DND-41 (cell line): ENCODE results near the gene CACNA1A.
"Not testable (repeated sequence)": the region's sequence is repeated elsewhere in the genome, so short reads cannot be mapped to it uniquely, and the experiment has no call there.

ENCODE experiments used
- ATAC-seq: fragments of 200-7000 bp; cut with Tn5 transposase; 3 replicates; pipeline ENCODE4 v1.9.1; 2021; ENCODE audit warnings: low read depth; ENCODE audit not compliant: insufficient read depth
- DNase-seq: peaks from one replicate; pipeline ENCODE4 v3.0.0-alpha.2; 2020
- H2AFZ ChIP-seq: 2 replicates; pipeline ENCODE4 v1.6.0; 2012; ENCODE audit warnings: low read depth, low read length
- H3K27ac ChIP-seq: 2 replicates; pipeline ENCODE4 v1.5.1; 2012; ENCODE audit warnings: low read length, inconsistent platforms
- H3K27me3 ChIP-seq: fragments of 200-600 bp; sonication (generic); 2 replicates; pipeline ENCODE4 v1.6.0; 2012; ENCODE audit warnings: low read length, mild to moderate bottlenecking, inconsistent platforms; ENCODE audit not compliant: insufficient read depth, poor library complexity
- H3K36me3 ChIP-seq: 2 replicates; pipeline ENCODE4 v1.5.1; 2012; ENCODE audit warnings: low read length, inconsistent platforms; ENCODE audit not compliant: insufficient read depth
- H3K4me1 ChIP-seq: 2 replicates; pipeline ENCODE4 v1.5.1; 2012; ENCODE audit warnings: mild to moderate bottlenecking, low read length; ENCODE audit not compliant: insufficient read depth
- H3K4me2 ChIP-seq: 2 replicates; pipeline ENCODE4 v1.6.0; 2012; ENCODE audit warnings: mild to moderate bottlenecking, moderate library complexity, low read length, inconsistent platforms; ENCODE audit not compliant: insufficient read depth
- H3K4me3 ChIP-seq, 2 experiments: fragments of 200-600 bp in 1 of 2; shearing (Covaris generic) in 1 of 2; 2 replicates each; pipeline ENCODE4 v1.5.1; 2012 to 2016; ENCODE audit warnings: inconsistent platforms in 2 of 2, low read length in 2 of 2, mild to moderate bottlenecking in 2 of 2, low read depth in 1 of 2, moderate library complexity in 1 of 2
- H3K79me2 ChIP-seq: 2 replicates; pipeline ENCODE4 v1.6.0; 2012; ENCODE audit warnings: low read length, inconsistent platforms; ENCODE audit not compliant: insufficient read depth
- H3K9ac ChIP-seq: 2 replicates; pipeline ENCODE4 v1.6.0; 2012; ENCODE audit warnings: low read depth, mild to moderate bottlenecking, inconsistent platforms, low read length, moderate library complexity
- H3K9me3 ChIP-seq: 2 replicates; pipeline ENCODE4 v1.5.1; 2012; ENCODE audit warnings: low read length, moderate library complexity, mild to moderate bottlenecking, inconsistent platforms; ENCODE audit not compliant: insufficient read depth, severe bottlenecking
- H4K20me1 ChIP-seq: 2 replicates; pipeline ENCODE4 v1.6.0; 2012; ENCODE audit warnings: low read length; ENCODE audit not compliant: insufficient read depth
- EZH2 ChIP-seq: IDR thresholded peaks from 3 replicates; pipeline ENCODE4 v1.6.1; 2012; ENCODE audit warnings: borderline replicate concordance, low read depth, mild to moderate bottlenecking, moderate library complexity, low read length, inconsistent platforms; ENCODE audit not compliant: severe bottlenecking
- TF ChIP-seq, protein P1 (sequence below): IDR thresholded peaks from 2 replicates; pipeline ENCODE4 v1.5.1; 2012; ENCODE audit warnings: borderline replicate concordance, low read length, moderate library complexity, mild to moderate bottlenecking; ENCODE audit not compliant: poor library complexity, severe bottlenecking; ENCODE audit errors: extremely low read depth

Gene CACNA1A

DNA sequence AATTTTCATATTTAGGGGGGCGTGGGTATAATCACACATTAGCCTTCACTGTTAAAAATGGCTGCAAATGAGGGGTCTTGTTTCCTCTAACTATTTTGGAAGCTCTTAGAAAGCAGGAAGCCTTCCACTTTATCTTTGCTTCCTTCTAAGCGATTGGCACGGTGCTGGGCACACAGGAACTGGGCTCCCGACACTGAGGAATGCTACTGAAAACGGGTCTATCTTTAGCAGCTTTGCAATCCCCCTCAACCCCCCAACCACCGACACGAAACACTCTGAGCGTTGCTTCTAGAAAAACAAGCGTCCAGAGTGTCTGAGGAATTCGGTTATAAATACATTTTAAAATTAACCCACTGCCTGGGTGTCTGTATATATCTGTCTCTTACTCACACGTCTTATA is 143.6 kb downstream of the CACNA1A start:
- Histone ChIP-seq H3K4me2 (no peak overlapping the region), H4K20me1 (no peaks in the 10 kb centered on the region), H3K4me3 (no peak overlapping the region), H3K9me3 (no peaks in the 10 kb centered on the region), H3K27ac (no peak overlapping the region), H3K9ac (no peak overlapping the region), H3K4me1 (no peaks in the 10 kb centered on the region), H3K79me2 (no peaks in the 10 kb centered on the region), H2AFZ (no peak overlapping the region), H3K36me3 (no peaks in the 10 kb centered on the region), H3K27me3 (no peaks in the 10 kb centered on the region)
- no peak for ATAC-seq
- no peak for DNase-seq
- no peak for TF ChIP-seq EZH2
- TF ChIP-seq, protein P1, sequence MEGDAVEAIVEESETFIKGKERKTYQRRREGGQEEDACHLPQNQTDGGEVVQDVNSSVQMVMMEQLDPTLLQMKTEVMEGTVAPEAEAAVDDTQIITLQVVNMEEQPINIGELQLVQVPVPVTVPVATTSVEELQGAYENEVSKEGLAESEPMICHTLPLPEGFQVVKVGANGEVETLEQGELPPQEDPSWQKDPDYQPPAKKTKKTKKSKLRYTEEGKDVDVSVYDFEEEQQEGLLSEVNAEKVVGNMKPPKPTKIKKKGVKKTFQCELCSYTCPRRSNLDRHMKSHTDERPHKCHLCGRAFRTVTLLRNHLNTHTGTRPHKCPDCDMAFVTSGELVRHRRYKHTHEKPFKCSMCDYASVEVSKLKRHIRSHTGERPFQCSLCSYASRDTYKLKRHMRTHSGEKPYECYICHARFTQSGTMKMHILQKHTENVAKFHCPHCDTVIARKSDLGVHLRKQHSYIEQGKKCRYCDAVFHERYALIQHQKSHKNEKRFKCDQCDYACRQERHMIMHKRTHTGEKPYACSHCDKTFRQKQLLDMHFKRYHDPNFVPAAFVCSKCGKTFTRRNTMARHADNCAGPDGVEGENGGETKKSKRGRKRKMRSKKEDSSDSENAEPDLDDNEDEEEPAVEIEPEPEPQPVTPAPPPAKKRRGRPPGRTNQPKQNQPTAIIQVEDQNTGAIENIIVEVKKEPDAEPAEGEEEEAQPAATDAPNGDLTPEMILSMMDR = no peak

DNA sequence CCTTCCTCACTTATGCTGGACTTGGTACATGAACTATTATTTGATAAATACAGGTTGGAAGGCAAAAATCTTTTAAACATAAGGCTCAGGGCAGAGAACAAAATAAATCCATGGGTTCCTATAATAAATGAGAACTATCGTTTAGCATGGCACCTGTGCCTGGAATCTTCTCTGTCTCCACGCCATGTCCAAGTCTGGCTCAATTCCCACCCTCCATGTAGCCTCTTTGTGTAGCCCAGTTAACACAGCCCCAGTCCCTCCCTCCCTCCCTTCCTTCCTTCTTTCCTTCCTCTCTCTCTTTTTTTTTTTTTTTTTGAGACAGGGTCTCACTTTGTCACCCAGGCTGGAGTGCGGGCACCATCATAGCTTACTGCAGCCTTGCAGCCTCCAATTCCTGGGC is 144.6 kb downstream of the CACNA1A start:
- not testable (repeated sequence) for H4K20me1 ChIP-seq, H3K4me3 ChIP-seq, H3K9me3 ChIP-seq, H3K79me2 ChIP-seq, H3K4me2 ChIP-seq, ATAC-seq, H2AFZ ChIP-seq, H3K36me3 ChIP-seq, H3K27me3 ChIP-seq, DNase-seq, H3K27ac ChIP-seq, H3K9ac ChIP-seq, H3K4me1 ChIP-seq

DNA sequence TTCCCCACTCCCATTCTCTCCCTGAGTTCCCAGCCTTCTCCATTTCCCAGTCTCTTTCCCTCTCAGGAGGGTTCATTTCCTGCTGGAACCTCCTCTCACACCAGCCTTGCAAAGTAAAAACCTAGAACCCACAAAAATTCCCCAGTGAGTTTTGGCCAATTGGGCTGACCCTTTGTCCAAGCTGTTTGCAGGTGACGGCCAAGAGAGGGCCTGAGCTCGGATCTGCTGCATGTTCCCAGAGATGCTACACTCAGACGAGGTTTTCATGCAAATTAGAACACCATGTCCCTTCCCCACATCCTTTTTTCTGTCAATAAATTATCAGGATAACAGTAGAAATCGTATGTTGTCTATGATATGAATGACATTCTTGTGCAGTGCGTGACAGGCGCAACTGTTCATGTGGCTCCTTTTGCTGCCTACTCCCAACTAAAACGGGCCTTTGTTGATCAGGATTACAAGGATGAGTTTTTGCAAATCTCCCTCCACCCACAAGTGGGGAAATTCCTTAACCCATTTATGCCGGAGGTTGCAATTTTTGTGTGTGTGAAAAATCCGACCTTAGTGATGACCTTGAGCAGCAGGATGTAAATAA is 149.5 kb downstream of the CACNA1A start:
- ATAC-seq (no peak), DNase-seq (no peak)
- Histone ChIP-seq H3K9ac (no peak overlapping the region), H3K9me3 (no peaks in the 10 kb centered on the region), H3K27ac (no peak overlapping the region), H3K4me1 (no peaks in the 10 kb centered on the region), H3K4me3 (no peak overlapping the region), H3K27me3 (no peaks in the 10 kb centered on the region), H3K4me2 (no peak overlapping the region), H2AFZ (no peak overlapping the region), H3K79me2 (no peaks in the 10 kb centered on the region), H3K36me3 (no peaks in the 10 kb centered on the region), H4K20me1 (no peaks in the 10 kb centered on the region; the same call in 1 of the 2 replicates)
- TF ChIP-seq EZH2 = no peak
- TF ChIP-seq, protein P1 = no peak

- no peak for DNase-seq
- H3K27me3 ChIP-seq = no peaks in the 10 kb centered on the region
- no peaks in the 10 kb centered on the region for H3K36me3 ChIP-seq
Measured at GRCh38 chr19:13356185-13356584, 150.1 kb downstream of the CACNA1A start.

More at GRCh38 chr19:13356185-13356584, 150.1 kb downstream of the CACNA1A start:
- no peak for ATAC-seq
- no peak overlapping the region for H3K9ac ChIP-seq
- no peak overlapping the region for H3K27ac ChIP-seq
- H3K4me1 ChIP-seq = no peaks in the 10 kb centered on the region
- no peak overlapping the region for H3K4me3 ChIP-seq
- TF ChIP-seq, protein P1 = no peak
- TF ChIP-seq EZH2 = no peak
- no peak overlapping the region for H3K4me2 ChIP-seq
- H2AFZ ChIP-seq = no peak overlapping the region
- H3K9me3 ChIP-seq = no peaks in the 10 kb centered on the region
- no peaks in the 10 kb centered on the region for H3K79me2 ChIP-seq
- no peaks in the 10 kb centered on the region; the same call in 1 of the 2 replicates for H4K20me1 ChIP-seq
